HG03558 (cell line): ENCODE results near the gene CUX1.
"Not testable (repeated sequence)": the region's sequence is repeated elsewhere in the genome, so short reads cannot be mapped to it uniquely, and the experiment has no call there.

Experiments used
- ATAC-seq: cut with Tn5 transposase; IDR thresholded peaks from one replicate; pipeline ENCODE4 v1.9.1; 2021; ENCODE audit warnings: moderate number of reproducible peaks; ENCODE audit not compliant: unreplicated experiment; ENCODE audit errors: extremely low read depth

Gene CUX1

GRCh38 chr7:102150266-102150665, 332.8 kb downstream of the CUX1 start:
- no peak for ATAC-seq

- no peak for ATAC-seq
These were observed 335.5 kb downstream of the CUX1 start for GRCh38 chr7:102152672-102153598.

DNA sequence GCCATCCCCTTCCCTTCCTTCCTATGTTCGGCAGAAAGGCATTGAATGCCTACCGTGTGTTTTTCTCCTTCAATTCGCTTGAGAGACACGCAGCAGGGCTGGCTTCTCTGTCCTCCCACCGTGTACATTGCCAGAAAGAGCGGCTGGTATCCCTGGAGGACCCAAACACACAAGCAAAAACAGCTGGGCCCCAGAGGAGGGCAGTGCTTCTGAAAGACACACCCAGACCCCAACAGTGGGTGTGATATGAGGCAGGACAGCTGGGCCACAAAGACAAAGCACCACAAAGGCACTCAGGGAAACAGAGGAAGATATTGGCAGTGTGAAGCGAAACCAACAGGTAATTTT, 336.1 kb downstream of the CUX1 start:
- no peak for ATAC-seq

DNA sequence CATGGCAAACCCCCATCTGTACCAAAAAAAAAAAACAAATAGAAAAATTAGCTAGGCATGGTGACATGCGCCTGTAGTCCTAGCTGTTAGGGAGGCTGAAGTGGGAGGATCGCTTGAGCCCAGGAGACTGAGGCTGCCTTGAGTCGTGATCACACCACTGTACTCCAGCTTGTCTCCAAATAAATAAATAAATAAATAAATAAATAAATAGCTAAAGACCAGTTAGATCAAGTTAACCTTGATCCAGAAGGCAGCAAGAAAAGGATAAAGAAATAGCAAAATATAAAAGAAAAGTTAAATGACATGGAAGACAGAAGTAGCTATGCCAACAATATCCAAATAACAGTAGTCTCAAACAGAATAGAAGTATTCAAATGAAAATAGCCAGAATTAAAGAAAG, 337.0 kb downstream of the CUX1 start:
- ATAC-seq = no peak

DNA sequence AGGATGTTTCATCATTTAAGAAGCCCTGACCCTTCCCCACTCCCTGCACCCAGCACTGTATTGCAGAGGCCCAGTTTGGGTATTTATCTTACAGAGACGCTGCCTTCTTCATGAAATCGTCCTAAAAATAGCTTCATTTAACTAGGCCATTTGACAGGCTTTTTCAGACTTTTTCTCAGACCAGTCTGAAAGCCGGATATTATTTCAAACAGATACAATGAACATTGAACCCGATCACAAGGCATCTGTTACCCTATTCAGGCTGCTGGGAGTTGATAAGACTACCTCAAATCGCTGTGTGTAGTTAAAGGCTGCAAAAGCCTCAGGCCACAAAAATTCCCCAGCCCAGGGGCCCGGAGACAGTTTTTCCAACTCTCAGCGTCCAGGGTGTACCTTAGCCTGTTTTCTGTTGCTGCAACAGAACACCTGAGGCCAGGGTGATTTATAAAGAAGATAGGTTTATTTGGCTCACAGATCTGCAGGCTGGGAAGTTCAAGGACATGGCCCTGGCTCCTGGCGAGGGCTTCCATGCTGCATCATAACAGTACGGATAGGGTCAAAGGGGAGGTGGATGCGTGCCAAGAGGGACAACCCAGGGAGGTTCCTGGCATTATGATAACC, 338.5 kb downstream of the CUX1 start:
- no peak for ATAC-seq

GRCh38 chr7:102156867-102157266, 339.4 kb downstream of the CUX1 start:
- no peak for ATAC-seq

GRCh38 chr7:102165136-102165535, 347.7 kb downstream of the CUX1 start:
- no peak for ATAC-seq

DNA sequence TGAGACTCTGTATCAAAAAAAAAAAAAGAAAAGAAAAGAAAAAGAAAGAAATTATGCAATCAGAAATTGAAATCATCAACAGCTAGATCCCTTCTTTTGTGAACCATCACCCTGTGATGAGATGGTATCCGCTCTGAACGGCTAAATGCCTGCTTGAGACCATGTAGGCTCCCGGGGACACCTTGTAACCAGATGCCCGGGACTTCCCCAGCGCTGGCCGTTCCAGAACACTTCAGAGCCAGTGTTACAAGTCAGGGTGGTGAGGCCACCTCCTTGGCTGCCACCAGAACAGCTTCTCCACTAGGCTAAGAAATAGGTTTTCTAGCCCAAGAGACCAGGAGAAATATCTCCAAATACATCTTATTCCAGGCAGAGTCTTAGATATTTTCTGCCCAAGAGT, 349.8 kb downstream of the CUX1 start:
- ATAC-seq = no peak

DNA sequence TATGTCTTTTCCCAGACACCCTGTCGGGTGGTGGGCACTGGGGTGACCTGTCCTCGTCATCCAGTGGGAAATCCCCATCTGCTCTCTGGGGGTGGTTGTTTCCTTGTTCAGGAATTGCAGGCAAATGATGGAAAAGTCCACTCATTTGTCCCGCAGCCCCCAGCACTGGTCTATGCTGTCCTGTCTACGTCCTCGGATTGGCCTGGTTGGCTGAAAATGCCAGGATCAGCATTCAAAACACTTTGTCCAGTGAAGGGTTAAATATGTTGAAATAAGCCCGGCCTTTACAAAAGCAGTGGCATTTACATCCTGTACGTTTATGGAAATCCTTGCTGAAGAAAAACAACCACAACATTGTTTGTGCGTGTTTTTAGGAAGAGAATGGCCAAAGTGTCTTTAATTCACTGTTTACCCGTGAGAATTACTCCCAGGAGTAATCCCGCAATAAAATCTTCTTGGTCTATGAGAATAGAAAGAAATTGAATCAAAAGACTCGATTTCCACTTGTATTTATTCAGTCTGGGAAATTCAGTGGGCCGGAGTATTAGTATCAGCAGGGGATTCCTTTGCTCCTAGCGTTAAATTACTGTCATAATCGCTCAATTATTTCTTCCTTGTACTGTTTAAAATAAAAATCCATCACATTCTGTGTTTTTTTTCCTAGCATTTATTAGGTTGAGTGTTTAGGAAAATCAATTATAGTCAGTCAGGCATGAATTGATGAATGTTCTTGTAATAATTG, 352.4 kb downstream of the CUX1 start:
- no peak for ATAC-seq

GRCh38 chr7:102170393-102170970, 353.1 kb downstream of the CUX1 start:
- no peak for ATAC-seq

GRCh38 chr7:102173669-102174068, 356.2 kb downstream of the CUX1 start:
- no peak for ATAC-seq

DNA sequence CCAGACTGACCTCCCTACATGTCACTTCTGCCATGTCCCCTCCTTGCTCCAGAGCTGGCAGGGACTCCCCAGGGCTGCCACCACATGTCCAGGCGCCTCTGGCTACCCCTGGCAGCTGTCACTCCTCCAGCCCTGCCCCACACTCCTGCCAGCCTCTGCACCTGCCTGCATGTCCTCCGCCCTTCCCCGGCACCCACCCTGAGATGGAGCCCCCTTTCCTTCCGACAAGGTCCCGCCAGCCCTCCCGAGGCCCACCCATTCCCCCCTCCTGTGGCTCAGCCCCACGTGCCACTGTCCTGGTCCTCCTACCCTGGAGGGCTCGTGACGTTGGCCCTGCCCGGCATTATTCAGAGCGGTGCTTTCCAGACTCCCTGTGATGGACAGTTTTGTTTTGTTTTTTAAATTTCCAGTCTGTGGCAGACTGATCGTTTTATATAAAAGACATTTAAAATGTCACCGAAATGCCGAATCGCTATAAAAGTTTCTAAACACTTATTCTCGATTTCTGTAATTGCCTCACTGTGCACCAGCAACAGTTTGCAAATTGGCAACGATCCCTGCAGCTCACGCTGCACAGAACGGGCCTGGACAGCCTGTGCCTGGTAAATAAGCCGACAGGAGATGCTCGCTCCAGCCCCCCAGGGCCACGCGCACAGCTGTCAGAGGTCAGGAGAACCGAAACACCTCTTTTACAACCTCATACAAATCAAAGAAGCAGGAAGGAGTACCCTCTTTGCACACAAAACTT, 358.2 kb downstream of the CUX1 start:
- no peak for ATAC-seq

GRCh38 chr7:102178410-102178809, 361.0 kb downstream of the CUX1 start:
- no peak for ATAC-seq

DNA sequence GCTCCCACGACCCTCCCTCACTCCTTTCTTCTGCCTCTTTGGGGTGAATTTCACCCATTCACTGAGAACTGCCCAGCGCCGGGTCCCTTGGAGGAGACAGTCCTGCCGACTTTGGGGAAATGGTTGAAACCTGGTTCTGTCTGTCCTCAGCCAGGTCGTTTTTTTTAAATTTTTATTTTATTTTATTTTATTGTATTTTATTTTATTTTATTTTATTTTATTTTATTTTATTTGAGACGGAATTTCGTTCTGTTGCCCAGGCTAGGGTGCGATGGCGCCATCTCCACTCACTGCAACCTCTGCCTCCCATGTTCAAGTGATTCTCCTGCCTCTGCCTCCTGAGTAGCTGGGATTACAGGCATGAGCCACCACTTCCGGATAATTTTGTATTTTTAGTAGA, 363.3 kb downstream of the CUX1 start:
- ATAC-seq = no peak

DNA sequence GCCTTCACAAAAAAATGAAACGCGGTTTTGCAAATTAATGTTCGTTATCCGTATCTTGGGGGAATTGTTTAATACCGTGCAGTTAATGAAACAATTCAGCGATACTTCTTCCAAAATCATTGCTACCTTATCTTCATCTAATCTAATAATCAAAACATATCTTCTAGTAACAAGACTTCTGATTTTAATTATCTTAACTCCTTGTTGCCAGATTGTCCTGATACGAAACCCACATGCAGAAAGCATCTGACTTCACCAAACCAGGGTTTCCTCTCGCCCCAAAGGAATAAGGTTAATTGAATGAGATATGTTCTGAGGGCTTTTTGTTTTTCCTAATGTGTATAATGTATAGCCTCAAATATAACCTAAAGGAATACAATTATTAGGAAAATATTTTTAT, 364.1 kb downstream of the CUX1 start:
- no peak for ATAC-seq

DNA sequence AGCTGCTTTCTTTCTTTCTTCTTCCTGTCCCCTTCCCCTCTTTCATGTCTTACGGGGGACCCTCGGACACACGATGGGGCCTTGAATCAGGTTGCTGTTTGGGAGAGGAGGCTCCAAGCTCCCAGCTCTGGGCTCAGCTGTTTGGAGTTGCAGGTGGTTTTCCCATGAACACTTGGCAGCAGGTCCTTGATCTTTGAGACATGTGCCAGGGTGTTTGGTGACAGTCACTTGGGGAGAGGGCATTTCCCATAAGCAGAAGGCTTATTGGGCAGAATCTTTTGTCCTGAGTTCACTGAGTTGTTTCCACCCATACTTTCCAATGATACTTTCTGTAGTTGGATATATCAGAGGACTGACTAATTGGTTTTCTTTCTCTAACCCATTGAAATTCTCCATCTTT, 364.6 kb downstream of the CUX1 start:
- ATAC-seq = no peak

- ATAC-seq = not testable (repeated sequence)
These were observed 366.4 kb downstream of the CUX1 start for GRCh38 chr7:102183848-102184247.

GRCh38 chr7:102184303-102184702, 366.9 kb downstream of the CUX1 start:
- ATAC-seq = no peak

- ATAC-seq = no peak
These were observed 368.4 kb downstream of the CUX1 start for GRCh38 chr7:102185796-102186195.

DNA sequence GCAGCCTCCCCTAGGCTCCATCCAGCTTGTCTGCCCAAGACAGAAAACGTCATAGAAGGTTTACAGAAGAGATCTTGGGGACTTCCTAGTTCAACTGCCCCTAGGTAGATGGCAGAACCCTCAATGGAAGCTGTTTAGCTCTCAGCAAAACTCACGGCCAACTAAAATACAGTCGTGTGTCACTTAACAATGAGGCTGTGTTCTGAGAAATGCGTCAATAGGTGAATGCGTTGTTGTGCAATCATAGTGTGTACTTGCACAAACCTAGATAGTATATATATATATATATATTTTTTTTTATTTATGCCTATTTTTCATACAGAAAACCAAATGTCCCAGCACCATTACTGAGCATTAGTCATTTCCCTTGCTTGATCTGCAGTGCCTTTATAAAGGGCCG, 368.9 kb downstream of the CUX1 start:
- no peak for ATAC-seq
